MG63 (cell line): ENCODE results near the gene FBXO45. TPM values are rescaled to one million over a fixed set of nuclear protein-coding genes. Genes with fewer than 3 reads are reported as not detected.
"Not testable (repeated sequence)": the region's sequence is repeated elsewhere in the genome, so short reads cannot be mapped to it uniquely, and the experiment has no call there.

Experiments
- DNase-seq: peaks from one replicate; pipeline ENCODE4 v3.0.0-alpha.2; 2020
- H3K27me3 ChIP-seq: fragments of 250-450 bp; sonication (Bioruptor Pico); 2 replicates; pipeline ENCODE4 v1.5.1; 2020; ENCODE audit warnings: mild to moderate bottlenecking, moderate library complexity
- H3K36me3 ChIP-seq: fragments of 250-450 bp; sonication (Bioruptor Pico); 2 replicates; pipeline ENCODE4 v1.5.1; 2020; ENCODE audit warnings: mild to moderate bottlenecking, moderate library complexity
- H3K4me3 ChIP-seq: fragments of 250-450 bp; sonication (Bioruptor Pico); 2 replicates; pipeline ENCODE4 v1.5.1; 2020; ENCODE audit warnings: mild to moderate bottlenecking, moderate library complexity
- H3K9me3 ChIP-seq: fragments of 250-450 bp; sonication (Bioruptor Pico); 2 replicates; pipeline ENCODE4 v1.5.1; 2020; ENCODE audit warnings: mild to moderate bottlenecking, moderate library complexity
- total RNA-seq: library from RNA; depleted of rRNA; stranded (reverse); fragments of >200 nt; shearing (Covaris generic); gene quantifications from 2 replicates; pipeline ENCODE4 v1.2.3, GENCODE V29; 2014; ENCODE audit warnings: low replicate concordance; rRNA removed

The FBXO45 gene
- total RNA-seq, result 19.1 and 37.3 TPM in 2 replicates

DNA sequence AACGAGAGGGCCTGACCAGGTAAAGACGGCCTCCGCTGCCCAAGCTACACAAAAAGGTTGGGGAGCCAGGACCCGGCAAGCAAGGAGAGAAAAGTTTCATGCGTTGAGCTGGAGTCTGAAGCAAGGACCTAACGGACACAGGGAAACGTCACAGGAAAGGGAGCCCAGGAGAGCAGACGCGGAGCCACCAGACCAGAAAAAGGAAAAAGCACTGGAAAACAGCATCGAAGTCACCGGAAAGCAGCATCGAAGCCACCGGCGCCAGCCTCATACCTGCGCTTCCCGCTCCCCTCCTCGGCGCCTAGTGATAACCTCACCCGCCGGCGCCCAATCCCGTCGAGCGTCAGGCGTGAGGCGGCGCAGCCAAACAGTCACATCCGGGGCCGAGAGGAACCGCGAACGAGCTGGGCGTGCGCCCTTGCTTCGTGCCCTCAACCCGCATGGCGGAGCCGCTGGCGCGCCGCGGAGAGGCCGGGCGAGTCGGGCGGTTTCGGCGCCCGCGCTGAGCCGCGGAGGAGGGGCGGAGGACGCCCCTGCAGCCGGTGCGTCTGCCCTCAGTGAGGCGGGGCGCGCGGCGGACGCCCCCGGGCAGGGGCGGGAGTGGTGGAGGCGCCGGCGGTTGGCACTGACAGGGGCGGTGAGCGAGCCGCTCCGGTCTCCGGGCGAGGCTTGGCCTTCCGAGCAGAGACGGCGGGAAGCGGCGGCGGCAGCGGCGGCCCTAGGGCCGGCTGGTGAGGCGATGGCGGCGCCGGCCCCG, at the start of gene FBXO45, which contains the start of gene WDR53:
Gene FBXO45 (plus strand): TSS at position 415 of the 757 bp plus-strand sequence. CDS start 325 bp downstream, at position 740.
Gene WDR53 (minus strand): TSS at position 309 of the 757 bp plus-strand sequence. CDS start 7,079 bp downstream, outside the sequence.
- no peaks in the 10 kb centered on the region for H3K9me3 ChIP-seq
- peaks cover 11% of the 10 kb centered on the region for H3K36me3 ChIP-seq
- H3K4me3 ChIP-seq, result peak within 1 kb of the TSS; percentile 95
- H3K27me3 ChIP-seq, result no peaks in the 10 kb centered on the region
- DNase-seq, result peak; percentile 98

GRCh38 chr3:196518966-196519717, 49.3 kb upstream of the FBXO45 start:
- no peaks in the 10 kb centered on the region for H3K36me3 ChIP-seq
- no peak overlapping the region for H3K4me3 ChIP-seq
- H3K27me3 ChIP-seq, result no peaks in the 10 kb centered on the region
- DNase-seq, result peak; percentile 77
- H3K9me3 ChIP-seq, result peaks cover 25% of the 10 kb centered on the region

DNA sequence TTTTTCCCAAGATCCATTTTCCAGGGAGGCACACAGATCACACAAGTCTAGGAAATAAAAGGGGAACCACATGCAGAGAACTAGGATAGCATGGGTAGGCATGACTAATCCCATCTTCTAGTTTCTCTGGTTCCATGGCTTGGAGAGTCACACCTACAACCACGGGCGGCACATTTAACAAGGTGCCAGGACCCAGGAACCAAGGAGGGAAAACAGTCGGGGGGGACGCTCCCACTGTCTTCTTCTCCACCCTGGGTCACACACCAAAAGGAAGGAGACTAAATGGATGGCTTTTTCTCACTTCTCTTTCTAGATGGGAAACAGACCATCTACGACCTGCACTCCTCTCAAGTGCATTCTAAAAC, 48.8 kb upstream of the FBXO45 start:
- Histone ChIP-seq H3K36me3 (no peaks in the 10 kb centered on the region), H3K27me3 (no peaks in the 10 kb centered on the region)
- no peak for DNase-seq

GRCh38 chr3:196521291-196521690, 47.2 kb upstream of the FBXO45 start:
- not testable (repeated sequence) for H3K4me3 ChIP-seq, DNase-seq, H3K27me3 ChIP-seq, H3K36me3 ChIP-seq
- peaks cover 25% of the 10 kb centered on the region for H3K9me3 ChIP-seq

More for the DNA sequence above, 48.8 kb upstream of the FBXO45 start:
- Histone ChIP-seq H3K9me3 (peaks cover 25% of the 10 kb centered on the region), H3K4me3 (no peak overlapping the region)

DNA sequence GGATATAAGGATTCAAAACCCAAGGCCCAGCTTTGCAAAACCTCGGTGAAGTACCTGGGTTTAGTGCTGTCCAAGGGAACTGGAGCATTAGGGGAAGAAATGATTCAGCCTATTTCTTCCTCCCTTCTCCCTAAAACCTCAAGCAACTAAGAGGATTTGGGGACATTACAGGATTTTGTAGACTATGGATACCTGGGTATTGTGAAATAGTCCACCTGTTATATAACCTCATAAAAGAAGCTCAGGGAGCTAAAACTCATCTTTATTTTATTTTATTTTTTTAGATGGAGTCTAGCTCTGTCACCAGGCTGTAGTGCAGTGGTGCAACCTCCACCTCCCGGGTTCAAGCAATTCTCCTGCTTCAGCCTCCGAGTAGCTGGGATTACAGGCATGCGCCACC, 44.6 kb upstream of the FBXO45 start:
- peaks cover 19% of the 10 kb centered on the region for H3K9me3 ChIP-seq
- no peaks in the 10 kb centered on the region for H3K36me3 ChIP-seq
- no peak overlapping the region for H3K4me3 ChIP-seq
- no peaks in the 10 kb centered on the region for H3K27me3 ChIP-seq
- no peak for DNase-seq

- H3K27me3 ChIP-seq, result no peaks in the 10 kb centered on the region
- no peak for DNase-seq
- H3K9me3 ChIP-seq, result peaks cover 12% of the 10 kb centered on the region
- no peak overlapping the region for H3K4me3 ChIP-seq
- H3K36me3 ChIP-seq, result no peaks in the 10 kb centered on the region
Measured at GRCh38 chr3:196524527-196524926, 43.9 kb upstream of the FBXO45 start.

GRCh38 chr3:196525141-196525540, 43.3 kb upstream of the FBXO45 start:
- Histone ChIP-seq H3K9me3 (peaks cover 6% of the 10 kb centered on the region; the same call in 1 of the 2 replicates), H3K36me3 (no peaks in the 10 kb centered on the region)
- no peak for DNase-seq

DNA sequence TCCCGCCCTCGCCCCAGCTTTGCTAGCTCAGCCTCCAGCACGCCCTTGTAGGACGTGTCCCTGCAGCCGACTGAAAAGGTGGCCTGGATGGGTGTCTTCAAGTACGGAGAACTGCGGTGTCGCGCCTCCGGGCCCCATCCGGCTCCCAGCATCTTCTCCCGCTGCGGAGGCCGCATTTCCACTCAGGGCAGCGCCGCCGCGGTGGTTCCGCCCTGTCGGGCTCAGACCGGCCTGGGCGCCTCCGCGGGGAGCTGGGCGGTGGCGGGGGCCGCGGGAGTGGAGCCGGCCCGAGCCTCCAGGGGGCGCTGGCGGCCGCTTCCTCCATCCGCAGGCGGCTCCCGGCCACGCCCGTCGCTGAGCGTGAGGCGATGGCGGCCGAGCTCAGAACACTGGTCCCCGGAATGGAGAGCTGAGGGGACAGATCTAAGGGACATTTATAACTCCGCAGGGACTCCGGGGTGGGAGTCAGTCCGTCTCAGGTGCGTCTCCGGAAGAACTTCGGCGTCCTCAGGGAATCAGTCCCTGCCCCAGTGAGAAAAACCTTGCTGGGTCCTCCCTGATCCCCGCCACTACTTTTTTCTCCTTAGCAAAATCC, 39.7 kb upstream of the FBXO45 start:
- H3K9me3 ChIP-seq, result no peaks in the 10 kb centered on the region; the same call in 1 of the 2 replicates
- peak; percentile 74 for DNase-seq
- H3K27me3 ChIP-seq, result no peaks in the 10 kb centered on the region
- no peaks in the 10 kb centered on the region for H3K36me3 ChIP-seq
- H3K4me3 ChIP-seq, result peak overlapping the region; percentile 45

More at GRCh38 chr3:196525141-196525540, 43.3 kb upstream of the FBXO45 start:
- H3K4me3 ChIP-seq, result no peak overlapping the region
- no peaks in the 10 kb centered on the region for H3K27me3 ChIP-seq

- H3K9me3 ChIP-seq, result no peaks in the 10 kb centered on the region; the same call in 1 of the 2 replicates
- no peaks in the 10 kb centered on the region for H3K36me3 ChIP-seq
- no peak for DNase-seq
- no peaks in the 10 kb centered on the region for H3K27me3 ChIP-seq
- no peak overlapping the region for H3K4me3 ChIP-seq
Measured at GRCh38 chr3:196531418-196531817, 37.0 kb upstream of the FBXO45 start.

- H3K36me3 ChIP-seq, result no peaks in the 10 kb centered on the region
- DNase-seq, result no peak
- H3K27me3 ChIP-seq, result no peaks in the 10 kb centered on the region
- no peak overlapping the region for H3K4me3 ChIP-seq
- no peaks in the 10 kb centered on the region; the same call in 1 of the 2 replicates for H3K9me3 ChIP-seq
Measured at GRCh38 chr3:196533260-196533681, 35.2 kb upstream of the FBXO45 start.

GRCh38 chr3:196537319-196537984, 31.0 kb upstream of the FBXO45 start:
- no peak for DNase-seq
- Histone ChIP-seq H3K36me3 (no peaks in the 10 kb centered on the region), H3K4me3 (no peak overlapping the region), H3K9me3 (no peaks in the 10 kb centered on the region), H3K27me3 (no peaks in the 10 kb centered on the region)

DNA sequence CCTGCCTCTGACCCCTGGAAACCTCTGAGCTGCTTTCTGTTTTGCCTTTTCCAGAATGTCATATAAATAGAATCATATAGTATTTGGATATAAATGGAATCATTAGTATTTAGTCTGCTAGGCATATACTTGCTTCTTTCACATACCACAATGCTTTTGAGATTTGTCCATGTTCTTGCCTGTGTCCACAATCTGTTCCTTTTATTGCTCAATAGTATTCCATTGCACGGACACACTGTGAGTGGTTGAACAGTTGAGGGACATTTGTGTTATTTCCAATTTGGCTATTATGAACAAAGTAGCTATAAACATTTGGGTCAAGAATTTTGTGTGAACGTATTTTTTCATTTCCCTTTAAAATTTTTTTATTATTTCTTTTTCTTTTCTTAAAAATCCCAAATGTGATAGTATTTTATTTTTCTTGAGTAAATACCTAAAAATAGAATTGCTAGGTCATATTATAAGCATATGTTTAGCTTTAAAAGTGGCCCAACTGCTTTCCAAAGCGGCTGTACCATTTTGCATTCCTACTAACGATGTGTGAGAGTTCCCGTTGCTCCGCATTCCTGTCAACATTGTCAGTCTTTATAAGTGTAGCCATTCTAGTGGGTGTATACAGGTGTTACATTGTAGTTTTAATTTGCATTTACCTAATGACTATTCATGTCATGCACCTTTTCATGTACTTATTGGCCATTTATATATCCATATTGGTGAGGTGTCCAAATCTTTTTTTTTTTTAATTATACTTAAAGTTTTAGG, 26.6 kb upstream of the FBXO45 start:
- no peaks in the 10 kb centered on the region for H3K27me3 ChIP-seq
- DNase-seq, result no peak
- H3K9me3 ChIP-seq, result no peaks in the 10 kb centered on the region
- no peak overlapping the region for H3K4me3 ChIP-seq
- no peaks in the 10 kb centered on the region for H3K36me3 ChIP-seq

GRCh38 chr3:196544491-196544992, 23.9 kb upstream of the FBXO45 start:
- Histone ChIP-seq H3K36me3 (no peaks in the 10 kb centered on the region), H3K4me3 (no peak overlapping the region), H3K9me3 (peaks cover 8% of the 10 kb centered on the region), H3K27me3 (no peaks in the 10 kb centered on the region)
- DNase-seq, result no peak

DNA sequence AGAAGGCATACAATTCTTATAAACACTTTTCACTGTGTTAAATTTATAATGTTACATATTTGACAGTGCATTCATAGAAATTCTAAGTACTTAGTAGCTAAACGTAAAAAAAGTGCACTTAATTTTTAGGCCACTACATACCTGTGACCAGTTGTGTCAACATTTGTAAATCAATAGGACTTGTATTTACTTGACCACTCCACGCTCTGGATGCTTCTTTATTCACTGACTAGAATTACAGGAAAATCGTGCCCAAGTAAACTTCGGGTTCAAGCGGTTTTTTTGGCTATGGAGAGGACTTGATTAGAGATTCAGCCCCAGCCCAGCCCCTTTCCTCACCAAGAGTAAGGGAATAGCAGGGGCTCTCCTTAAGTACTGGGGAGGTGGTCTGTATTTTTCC, 21.9 kb upstream of the FBXO45 start:
- no peak for DNase-seq
- H3K9me3 ChIP-seq, result peaks cover 18% of the 10 kb centered on the region
- H3K27me3 ChIP-seq, result no peaks in the 10 kb centered on the region
- no peak overlapping the region for H3K4me3 ChIP-seq
- H3K36me3 ChIP-seq, result no peaks in the 10 kb centered on the region; the same call in 1 of the 2 replicates

- H3K36me3 ChIP-seq, result no peaks in the 10 kb centered on the region; the same call in none of the 2 replicates
- H3K9me3 ChIP-seq, result peaks cover 18% of the 10 kb centered on the region
- no peak overlapping the region for H3K4me3 ChIP-seq
- DNase-seq, result no peak
- no peaks in the 10 kb centered on the region for H3K27me3 ChIP-seq
Measured at GRCh38 chr3:196547067-196547466, 21.4 kb upstream of the FBXO45 start.

- not testable (repeated sequence) for DNase-seq, H3K4me3 ChIP-seq, H3K27me3 ChIP-seq, H3K36me3 ChIP-seq
- peaks cover 18% of the 10 kb centered on the region for H3K9me3 ChIP-seq
Measured at GRCh38 chr3:196549312-196549711, 19.1 kb upstream of the FBXO45 start.
